Measurements from ENCODE around the gene TRIM71. TPM values are rescaled to one million over a fixed set of nuclear protein-coding genes. Genes with fewer than 3 reads are reported as not detected.

Gene TRIM71
- total and polyA plus RNA-seq, 8 donors, result under 0.01 to 2.8 (median 0.12) TPM; not detected in 3

DNA sequence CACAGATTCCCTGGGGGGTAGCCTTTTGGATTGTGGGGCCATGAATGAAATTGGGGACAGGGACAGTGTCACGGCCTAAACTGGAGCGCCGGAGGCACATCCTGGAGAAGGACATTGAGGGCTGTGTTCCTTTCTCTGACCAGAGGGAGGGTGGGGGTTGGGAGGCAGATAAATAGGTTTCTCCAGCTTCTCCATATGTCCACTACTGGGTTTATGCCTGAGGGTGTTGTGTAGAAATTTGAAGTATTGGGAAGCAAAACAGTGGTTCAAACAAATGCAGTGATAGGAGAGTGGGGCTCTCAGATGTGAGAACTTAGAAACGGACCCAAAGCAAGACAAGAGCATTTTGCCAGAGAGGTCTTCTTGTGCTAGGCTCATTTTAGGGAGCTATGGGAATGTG, 34.3 kb downstream of the TRIM71 start:
- no peaks in the 10 kb centered on the region for H3K9me3 ChIP-seq
- no peak overlapping the region for H3K4me3 ChIP-seq
- no peaks in the 10 kb centered on the region for H3K36me3 ChIP-seq
- 82 to 92% (median 89%) methylated on average over 4 of the region's 4 CpGs for WGBS, 5 donors
- no peaks in the 10 kb centered on the region for H3K27me3 ChIP-seq
- intact Hi-C loops (cut with DNase I; ENCODE audit: low total_unique reads), result no loop called here
- DNase-seq, result no peak
- TF ChIP-seq CTCF (IDR thresholded peaks at IDR 0.05) (no peak), EP300 (IDR thresholded peaks at IDR 0.05) (no peak), POLR2AphosphoS5 (IDR thresholded peaks at IDR 0.05) (no peak), POLR2A (IDR thresholded peaks at IDR 0.05) (no peak)
- peaks cover 0 to 8% (median 7%) of the 10 kb centered on the region in 4 donors for H3K4me1 ChIP-seq
- no peak overlapping the region for H3K27ac ChIP-seq

- H3K27me3 ChIP-seq, result no peaks in the 10 kb centered on the region
- WGBS, 5 donors, result 78 to 86% (median 82%) methylated on average over 3 of the region's 3 CpGs
- H3K4me3 ChIP-seq, result no peak overlapping the region
- no peak for TF ChIP-seq EP300 (IDR thresholded peaks at IDR 0.05)
- no peak for TF ChIP-seq POLR2AphosphoS5 (IDR thresholded peaks at IDR 0.05)
- no peak for TF ChIP-seq CTCF (IDR thresholded peaks at IDR 0.05)
- TF ChIP-seq POLR2A (IDR thresholded peaks at IDR 0.05), result no peak
- H3K27ac ChIP-seq, result no peak overlapping the region
- no peak for DNase-seq
- H3K36me3 ChIP-seq, result no peaks in the 10 kb centered on the region
- intact Hi-C loops (cut with DNase I; ENCODE audit: low total_unique reads), result no loop called here
- H3K9me3 ChIP-seq, result no peaks in the 10 kb centered on the region
- H3K4me1 ChIP-seq, result peaks cover 0 to 10% (median 7%) of the 10 kb centered on the region in 4 donors
Observed at GRCh38 chr3:32855350-32855953, 37.7 kb downstream of the TRIM71 start.

- DNase-seq, result peak in 1 of 2 donors; percentile 59
- Histone ChIP-seq H3K4me3 (no peak overlapping the region), H3K27me3 (no peaks in the 10 kb centered on the region), H3K4me1 (peaks cover 0 to 10% (median 7%) of the 10 kb centered on the region in 4 donors), H3K27ac (peak overlapping the region in 2 of 5 donors; percentile 14 to 26), H3K9me3 (no peaks in the 10 kb centered on the region), H3K36me3 (no peaks in the 10 kb centered on the region)
- 27 to 41% (median 30%) methylated on average over 6 of the region's 6 CpGs for WGBS, 5 donors
- intact Hi-C loops (cut with DNase I; ENCODE audit: low total_unique reads), result no loop called here
- no peak for TF ChIP-seq POLR2AphosphoS5 (IDR thresholded peaks at IDR 0.05)
- no peak for TF ChIP-seq EP300 (IDR thresholded peaks at IDR 0.05)
- no peak for TF ChIP-seq POLR2A (IDR thresholded peaks at IDR 0.05)
Observed at GRCh38 chr3:32856355-32856889, 38.6 kb downstream of the TRIM71 start.

DNA sequence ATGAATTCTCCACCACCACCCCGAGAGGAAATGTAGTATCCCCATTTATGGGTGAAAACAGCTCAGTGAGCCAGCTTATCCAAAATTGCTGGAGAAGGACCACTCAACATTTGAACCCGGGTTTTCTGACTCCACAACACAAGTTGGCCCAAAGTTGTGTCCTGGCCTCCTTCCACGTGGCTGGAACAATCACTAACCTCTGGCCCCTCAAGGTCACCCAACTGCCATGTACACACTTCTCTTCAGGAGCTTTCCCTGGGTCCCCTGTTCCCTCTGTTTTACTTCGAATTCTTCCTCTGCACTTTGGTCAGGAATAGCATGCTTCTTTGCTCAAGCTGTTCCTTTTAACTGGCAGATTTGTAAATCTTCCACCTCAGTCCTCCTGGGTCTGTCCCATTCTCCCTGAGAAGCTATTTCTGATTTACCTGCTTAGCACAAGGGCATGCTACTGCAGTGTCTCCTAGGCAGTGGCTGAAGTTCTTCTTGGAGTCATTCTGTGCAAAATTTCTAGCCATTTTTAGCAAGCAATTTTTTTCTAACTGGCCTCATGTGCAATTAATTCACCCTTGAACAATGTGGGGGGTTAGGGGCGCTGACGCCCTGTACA, 39.2 kb downstream of the TRIM71 start:
- H3K36me3 ChIP-seq, result no peaks in the 10 kb centered on the region
- H3K4me3 ChIP-seq, result no peak overlapping the region
- intact Hi-C loops (cut with DNase I; ENCODE audit: low total_unique reads), result no loop called here
- no peak for DNase-seq
- H3K27ac ChIP-seq, result peak overlapping the region in 2 of 5 donors; percentile 14 to 26
- peaks cover 0 to 10% (median 7%) of the 10 kb centered on the region in 4 donors for H3K4me1 ChIP-seq
- no peak for TF ChIP-seq POLR2AphosphoS5 (IDR thresholded peaks at IDR 0.05)
- TF ChIP-seq POLR2A (IDR thresholded peaks at IDR 0.05), result no peak
- TF ChIP-seq EP300 (IDR thresholded peaks at IDR 0.05), result no peak
- no peak for TF ChIP-seq CTCF (IDR thresholded peaks at IDR 0.05)
- no peaks in the 10 kb centered on the region for H3K9me3 ChIP-seq
- H3K27me3 ChIP-seq, result no peaks in the 10 kb centered on the region
- WGBS, 5 donors, result 45 to 60% (median 51%) methylated on average over 6 of the region's 6 CpGs
